GM23248 (cell line): ENCODE results near the gene RBM27. TPM values are rescaled to one million over a fixed set of nuclear protein-coding genes. Genes with fewer than 3 reads are reported as not detected.

Experiments
- DNase-seq: peaks from one replicate; pipeline ENCODE4 v3.0.0-alpha.2; 2015
- H2AFZ ChIP-seq: fragments of 200-600 bp; sonication (generic); 2 replicates; pipeline ENCODE4 v1.6.1; 2016; ENCODE audit warnings: antibody characterized with exemption
- H3F3A ChIP-seq: fragments of 200-600 bp; sonication (generic); 2 replicates; pipeline ENCODE4 v1.6.1; 2016; ENCODE audit warnings: mild to moderate bottlenecking, antibody characterized with exemption, mixed run types; ENCODE audit not compliant: insufficient read depth
- H3K27ac ChIP-seq: fragments of 200-600 bp; sonication (generic); 2 replicates; pipeline ENCODE4 v1.5.1; 2016; ENCODE audit warnings: mild to moderate bottlenecking
- H3K27me3 ChIP-seq: fragments of 200-600 bp; sonication (generic); replicated peaks from 2 replicates; pipeline ENCODE4 v1.6.1; 2016; ENCODE audit warnings: mild to moderate bottlenecking; ENCODE audit not compliant: insufficient read depth
- H3K36me3 ChIP-seq: fragments of 200-600 bp; sonication (generic); 2 replicates; pipeline ENCODE4 v1.6.1; 2016; ENCODE audit warnings: low read depth, mild to moderate bottlenecking
- H3K4me1 ChIP-seq: fragments of 200-600 bp; sonication (generic); 2 replicates; pipeline ENCODE4 v1.6.1; 2016; ENCODE audit warnings: mild to moderate bottlenecking; ENCODE audit not compliant: insufficient read depth
- H3K4me2 ChIP-seq: fragments of 200-600 bp; sonication (generic); one replicate; pipeline ENCODE4 v1.6.1; 2016; ENCODE audit warnings: mild to moderate bottlenecking; ENCODE audit not compliant: unreplicated experiment
- H3K4me3 ChIP-seq: fragments of 200-600 bp; sonication (generic); 2 replicates; pipeline ENCODE4 v1.5.1; 2016; ENCODE audit warnings: mild to moderate bottlenecking
- H3K79me2 ChIP-seq: fragments of 200-600 bp; sonication (generic); 2 replicates; pipeline ENCODE4 v1.6.1; 2016; ENCODE audit warnings: mild to moderate bottlenecking; ENCODE audit not compliant: insufficient read depth
- H3K9ac ChIP-seq: fragments of 200-600 bp; sonication (generic); 2 replicates; pipeline ENCODE4 v1.6.1; 2016; ENCODE audit warnings: mild to moderate bottlenecking
- H3K9me2 ChIP-seq: fragments of 200-600 bp; sonication (generic); 2 replicates; pipeline ENCODE4 v1.6.1; 2016; ENCODE audit warnings: mixed run types, mild to moderate bottlenecking, moderate library complexity; ENCODE audit not compliant: insufficient read depth
- H3K9me3 ChIP-seq: fragments of 200-600 bp; sonication (generic); one replicate; pipeline ENCODE4 v1.6.1; 2017; ENCODE audit warnings: low read depth
- H4K20me1 ChIP-seq: fragments of 200-600 bp; sonication (generic); 2 replicates; pipeline ENCODE4 v1.6.0; 2016; ENCODE audit not compliant: insufficient read depth
- EZH2 ChIP-seq: fragments of 200-600 bp; sonication (generic); IDR thresholded peaks from 2 replicates; pipeline ENCODE4 v1.6.1; 2018; ENCODE audit warnings: antibody characterized with exemption, mild to moderate bottlenecking; ENCODE audit not compliant: insufficient read depth, poor library complexity, severe bottlenecking
- EZH2phosphoT487 ChIP-seq: fragments of 200-600 bp; sonication (generic); IDR thresholded peaks from 2 replicates; pipeline ENCODE4 v1.6.1; 2018; ENCODE audit warnings: antibody characterized with exemption, moderate library complexity, mild to moderate bottlenecking, low read depth; ENCODE audit not compliant: insufficient read depth
- WGBS, 2 experiments: methylation state at CpG; one replicate each; pipeline ENCODE4 v1.1.6; 2015 to 2017; ENCODE audit warnings: low lambda C conversion rate in 2 of 2, low coverage in 1 of 2; ENCODE audit errors: missing lambda C conversion rate in 2 of 2; 5-methylcytosine and 5-hydroxymethylcytosine counted together
- in situ Hi-C: fragments of 300-500 bp; cut with MboI; formaldehyde crosslinking; loops from 2 replicates; pipeline ENCODE4 v1.15.0; 2020
- polyA plus RNA-seq: library from polyadenylated mRNA; unstranded; fragments of >200 nt; fragmentation: Nextera tagmentation; extraction: Ambion mirVana; gene quantifications from 2 replicates; pipeline ENCODE4 v1.2.1, GENCODE V29; 2016
- total RNA-seq: library from RNA; depleted of rRNA; stranded (reverse); fragments of >200 nt; shearing (Covaris generic); gene quantifications from 2 replicates; pipeline ENCODE4 v1.2.3, GENCODE V29; 2014

RBM27 gene
- total and polyA plus RNA-seq, 2 experiments from 2014 or later: 3.1 to 13.9 TPM

- H3K36me3 ChIP-seq: 0 out of 2 replicates have a peak, but pooled peaks cover 4% of the 10 kb centered on the region
- H3K9me3 ChIP-seq: no peaks in the 10 kb centered on the region
- no peaks in the 10 kb centered on the region for H3K9me2 ChIP-seq
- no peak overlapping the region for H3K27ac ChIP-seq
- peaks cover 96% of the 10 kb centered on the region for H3K79me2 ChIP-seq
- H4K20me1 ChIP-seq: peaks cover 10% of the 10 kb centered on the region; the same call in 1 of the 2 replicates
- in situ Hi-C loops: no loop called here
- H3K9ac ChIP-seq: no peak overlapping the region
- H3K4me3 ChIP-seq: no peak overlapping the region
- H3K4me1 ChIP-seq: no peaks in the 10 kb centered on the region
- TF ChIP-seq EZH2phosphoT487 (no peak), EZH2 (no peak)
- no peak overlapping the region for H3K4me2 ChIP-seq
- H3K27me3 ChIP-seq: no peaks in the 10 kb centered on the region
- no peaks in the 10 kb centered on the region for H3F3A ChIP-seq
- H2AFZ ChIP-seq: no peak overlapping the region
- no peak for DNase-seq
Observed at GRCh38 chr5:146219243-146219642, 15.8 kb downstream of the RBM27 start.

- Histone ChIP-seq H3K27me3 (no peaks in the 10 kb centered on the region), H3K9me3 (no peaks in the 10 kb centered on the region), H4K20me1 (0 out of 2 replicates have a peak, but pooled peaks cover 3% of the 10 kb centered on the region), H3K4me2 (no peak overlapping the region), H3K9ac (no peak overlapping the region), H3K4me1 (no peaks in the 10 kb centered on the region), H3K36me3 (0 out of 2 replicates have a peak, but pooled peaks cover 8% of the 10 kb centered on the region), H3K9me2 (no peaks in the 10 kb centered on the region), H3K79me2 (peaks cover 96% of the 10 kb centered on the region), H3K4me3 (no peak overlapping the region), H3F3A (no peaks in the 10 kb centered on the region), H2AFZ (no peak overlapping the region), H3K27ac (no peak overlapping the region)
- in situ Hi-C loops: no loop called here
- TF ChIP-seq EZH2phosphoT487 (no peak), EZH2 (no peak)
- WGBS, 2 experiments: 70 to 80% methylated on average over 2 to 3 of the region's 3 CpGs
- DNase-seq: no peak
Observed at GRCh38 chr5:146221234-146221633, 17.8 kb downstream of the RBM27 start.

GRCh38 chr5:146222005-146222404 is 18.6 kb downstream of the RBM27 start:
- Histone ChIP-seq H3K79me2 (peaks cover 96% of the 10 kb centered on the region), H3K4me1 (no peaks in the 10 kb centered on the region), H2AFZ (no peak overlapping the region), H4K20me1 (0 out of 2 replicates have a peak, but pooled peaks cover 3% of the 10 kb centered on the region), H3K4me3 (no peak overlapping the region), H3K27ac (no peak overlapping the region), H3K36me3 (0 out of 2 replicates have a peak, but pooled peaks cover 8% of the 10 kb centered on the region), H3K9me3 (no peaks in the 10 kb centered on the region), H3F3A (no peaks in the 10 kb centered on the region), H3K27me3 (no peaks in the 10 kb centered on the region), H3K9me2 (no peaks in the 10 kb centered on the region), H3K9ac (no peak overlapping the region), H3K4me2 (no peak overlapping the region)
- in situ Hi-C loops: no loop called here
- DNase-seq: no peak
- WGBS, 2 experiments: 97 to 98% methylated on average over 1 of the region's 1 CpG
- TF ChIP-seq EZH2phosphoT487: no peak
- no peak for TF ChIP-seq EZH2

GRCh38 chr5:146223179-146223578 is 19.8 kb downstream of the RBM27 start:
- TF ChIP-seq EZH2: no peak
- TF ChIP-seq EZH2phosphoT487: no peak
- no peaks in the 10 kb centered on the region for H3K9me2 ChIP-seq
- DNase-seq: no peak
- H3K27me3 ChIP-seq: no peaks in the 10 kb centered on the region
- H3K27ac ChIP-seq: no peak overlapping the region
- no peaks in the 10 kb centered on the region for H3K4me1 ChIP-seq
- WGBS, 2 experiments: 100% methylated on average over 1 of the region's 1 CpG
- in situ Hi-C loops: no loop called here
- H2AFZ ChIP-seq: no peak overlapping the region
- no peak overlapping the region for H3K4me2 ChIP-seq
- H3K4me3 ChIP-seq: no peak overlapping the region
- H3K9me3 ChIP-seq: no peaks in the 10 kb centered on the region
- H3K36me3 ChIP-seq: 0 out of 2 replicates have a peak, but pooled peaks cover 15% of the 10 kb centered on the region
- H3K79me2 ChIP-seq: peaks cover 95% of the 10 kb centered on the region
- no peaks in the 10 kb centered on the region for H3F3A ChIP-seq
- H3K9ac ChIP-seq: no peak overlapping the region
- no peaks in the 10 kb centered on the region for H4K20me1 ChIP-seq

DNA sequence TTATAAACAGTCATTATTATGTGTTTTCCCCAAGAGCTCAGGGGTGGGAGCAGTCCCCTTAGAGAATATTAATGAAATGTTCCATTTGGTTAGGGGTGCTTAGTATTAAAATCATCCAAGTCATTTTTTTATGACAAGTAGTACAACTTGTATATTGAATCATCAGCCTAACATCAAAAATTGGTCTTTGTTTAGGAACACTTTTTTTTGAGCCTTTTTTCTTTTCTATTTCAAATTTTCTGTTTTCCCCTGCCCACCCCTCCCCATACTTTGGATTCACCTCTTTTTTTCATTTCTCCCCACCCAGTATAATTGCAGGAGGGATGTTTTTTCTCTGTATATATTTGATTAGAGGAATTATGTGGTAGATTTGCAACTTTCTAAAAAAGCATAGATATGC is 25.8 kb downstream of the RBM27 start:
- Histone ChIP-seq H2AFZ (no peak overlapping the region), H3K9me2 (no peaks in the 10 kb centered on the region), H3K4me3 (no peak overlapping the region), H3K36me3 (peaks cover 40% of the 10 kb centered on the region), H3K79me2 (peaks cover 56% of the 10 kb centered on the region), H3F3A (no peaks in the 10 kb centered on the region), H3K9me3 (no peaks in the 10 kb centered on the region), H4K20me1 (no peaks in the 10 kb centered on the region), H3K4me1 (no peaks in the 10 kb centered on the region), H3K9ac (no peak overlapping the region), H3K27me3 (no peaks in the 10 kb centered on the region), H3K27ac (no peak overlapping the region), H3K4me2 (no peak overlapping the region)
- no peak for DNase-seq
- no peak for TF ChIP-seq EZH2phosphoT487
- TF ChIP-seq EZH2: no peak
- in situ Hi-C loops: no loop called here
